ENCODE results near the gene BMP8A.
"Not testable (repeated sequence)": the region's sequence is repeated elsewhere in the genome, so short reads cannot be mapped to it uniquely, and the experiment has no call there.

- TF ChIP-seq CTCF, POLR2A (IDR thresholded peaks at IDR 0.05): not testable (repeated sequence)
These were observed 15.9 kb upstream of the BMP8A start for GRCh38 chr1:39475551-39475950.
